GM19395 (cell line): ENCODE data around the gene PON1.

Experiments used
- ATAC-seq: cut with Tn5 transposase; IDR thresholded peaks from one replicate; pipeline ENCODE4 v1.9.1; 2021; ENCODE audit warnings: mild to moderate bottlenecking, moderate library complexity; ENCODE audit not compliant: unreplicated experiment

The PON1 gene

DNA sequence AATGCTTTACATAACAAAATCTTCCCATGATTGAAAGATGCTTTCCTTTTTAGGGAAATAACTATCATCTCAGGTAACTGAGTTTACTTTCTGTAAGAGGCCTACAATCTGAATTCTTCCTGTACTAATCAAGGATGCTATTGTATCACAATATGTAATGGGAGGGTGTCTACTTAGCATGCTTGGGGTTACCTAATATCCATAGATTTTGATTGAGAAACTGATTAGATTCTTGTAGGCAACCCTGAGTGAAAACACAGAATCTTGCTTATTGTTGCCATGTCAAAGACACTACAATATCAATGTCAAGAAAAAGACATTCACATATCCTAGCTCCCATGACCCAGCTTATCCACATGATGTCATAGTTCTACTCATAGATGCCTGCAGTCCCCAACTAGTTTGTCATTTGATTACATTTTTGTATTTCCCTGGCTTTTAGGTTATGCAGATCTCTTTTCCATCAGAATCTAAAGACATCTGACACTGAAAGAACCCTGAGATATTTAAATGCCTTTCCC lies 62.4 kb downstream of the PON1 start:
- no peak for ATAC-seq

- ATAC-seq, result no peak
Observed at GRCh38 chr7:95255691-95256090, 68.6 kb downstream of the PON1 start.

DNA sequence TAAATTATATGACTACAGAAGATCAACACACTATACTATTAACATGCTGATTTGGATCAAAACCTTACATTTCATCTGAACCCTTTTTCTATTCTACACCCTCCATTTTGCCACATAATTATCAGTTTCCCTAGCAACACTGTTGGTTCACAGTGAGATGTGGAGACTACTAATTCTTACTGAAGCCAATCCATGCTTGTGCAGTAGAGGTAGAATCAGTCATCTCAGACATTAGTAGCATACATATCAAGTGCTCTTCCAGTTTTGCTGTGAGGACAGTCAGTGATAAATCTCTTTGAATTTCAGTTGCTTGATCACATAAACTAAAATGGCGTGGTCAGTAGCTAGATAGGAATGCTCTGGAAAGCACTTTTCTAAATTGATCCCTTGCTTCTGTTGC lies 70.3 kb downstream of the PON1 start:
- ATAC-seq, result no peak

DNA sequence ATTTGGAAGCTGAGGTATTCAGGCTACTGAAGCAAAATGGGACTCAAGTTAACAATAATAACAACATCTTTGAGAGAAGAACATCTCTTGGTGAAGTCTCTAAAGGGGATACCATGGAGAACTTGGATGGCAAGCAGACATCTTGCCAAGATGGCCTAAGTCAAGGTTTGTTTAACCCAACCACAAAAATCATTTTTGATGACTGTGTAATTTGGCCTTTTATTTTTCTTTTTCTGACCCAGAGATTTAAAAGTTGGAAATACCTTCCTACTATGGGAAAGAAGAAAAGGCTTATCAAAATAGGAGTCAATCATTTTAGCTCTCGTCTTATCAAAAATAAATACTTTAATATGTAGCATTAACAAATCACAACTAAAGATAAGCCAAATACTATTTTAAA lies 72.4 kb downstream of the PON1 start:
- no peak for ATAC-seq

- ATAC-seq, result no peak
Observed at GRCh38 chr7:95250571-95250970, 73.8 kb downstream of the PON1 start.
